Ovary (tissue), 9 donors: ENCODE data around the gene CSE1L. TPM values are rescaled to one million over a fixed set of nuclear protein-coding genes. Genes with fewer than 3 reads are reported as not detected.

Experiments
- DNase-seq, 5 donors: peaks; one replicate each; pipeline ENCODE4 v3.0.0-alpha.2; 2019 to 2020
- H3K27ac ChIP-seq, 2 donors: fragments of 200-600 bp; one replicate each; pipeline versions ENCODE4 v1.5.1 to v1.8.0; 2019 to 2022
- H3K27me3 ChIP-seq: fragments of 200-600 bp; one replicate; pipeline ENCODE4 v1.8.0; 2022
- H3K36me3 ChIP-seq: fragments of 200-600 bp; sonication (generic); one replicate; pipeline ENCODE4 v1.5.1; 2019
- H3K4me1 ChIP-seq: one replicate; pipeline ENCODE4 v1.8.1; 2013; ENCODE audit warnings: mild to moderate bottlenecking, moderate library complexity; ENCODE audit not compliant: insufficient read depth
- H3K4me3 ChIP-seq: fragments of 200-600 bp; sonication (generic); one replicate; pipeline ENCODE4 v1.5.1; 2017
- H3K9me3 ChIP-seq, 2 donors: fragments of 200-600 bp in 1 of 2; sonication (generic) in 1 of 2; one replicate each; pipeline versions ENCODE4 v1.5.1 to v1.8.1; 2013 to 2019; ENCODE audit warnings: mild to moderate bottlenecking in 1 of 2, moderate library complexity in 1 of 2
- EP300 ChIP-seq: sonication (generic); formaldehyde crosslinking; IDR thresholded peaks from one replicate; pipeline ENCODE4 v1.6.1; 2017; ENCODE audit warnings: antibody characterized with exemption
- POLR2A ChIP-seq: fragments of 450-650 bp; IDR thresholded peaks from one replicate; pipeline ENCODE4 v1.6.1; 2017; ENCODE audit warnings: antibody characterized with exemption, mild to moderate bottlenecking, moderate library complexity
- WGBS, 3 donors: extraction: QIAGEN DNeasy Blood & Tissue Kit in 1 of 3; methylation state at CpG; one replicate each; pipeline versions ENCODE4 v1.1.5 to v1.1.7; 2013 to 2017; 5-methylcytosine and 5-hydroxymethylcytosine counted together
- intact Hi-C, 4 donors: fragments of 100-400 bp; cut with DNase I; formaldehyde crosslinking; loops; one replicate each; pipeline versions ENCODE4 v1.11.0 to v1.15.1; 2022 to 2023
- polyA plus RNA-seq, 2 donors: library from polyadenylated mRNA; stranded (reverse); fragments of 200-250 nt in 1 of 2; fragments of 350-450 nt in 1 of 2; fragmentation: Illumina TruSeq in 1 of 2; extraction: RNeasy Lipid Tissue Mini Kit (QIAGEN cat#74804) in 1 of 2; gene quantifications; one replicate each; pipeline ENCODE4 v1.2.3, GENCODE V29; 2013 to 2014
- total RNA-seq, 7 donors: library from RNA; depleted of rRNA in 2 of 7; stranded (reverse); fragments of >200 nt in 2 of 7; fragmentation: NEBNext Ultra II Directional in 3 of 7; extraction: Animal tissue kit (Norgen Biotek cat#: 25700) in 3 of 7; gene quantifications; one replicate each; pipeline versions ENCODE4 v1.1.0 to v1.2.4, GENCODE V29; 2016 to 2023
- TF ChIP-seq, protein P1 (sequence below), 3 donors: fragments of 450-650 bp in 2 of 3; fragments of 200-600 bp in 1 of 3; IDR thresholded peaks; one replicate each; pipeline versions ENCODE4 v1.5.1 to v1.8.0; 2016 to 2022; ENCODE audit warnings: antibody characterized with exemption in 3 of 3, mild to moderate bottlenecking in 1 of 3
- donor health status: DM: no; HTN: no; CAD: no; lungs with moderate emphysema.
- donor health status: DM: no; HTN: no; CAD: no.
- donor health status: Bipolar disorder and iron deficiency.
- donor health status: DM: yes; HTN: yes; CAD: no.
- donor health status: DM: no; HTN: no; CAD: no.
- donor health status: DM: yes; HTN: yes; CAD: no.

The CSE1L gene
- total and polyA plus RNA-seq, 9 donors, result 23.3 to 55.4 (median 43.7) TPM

DNA sequence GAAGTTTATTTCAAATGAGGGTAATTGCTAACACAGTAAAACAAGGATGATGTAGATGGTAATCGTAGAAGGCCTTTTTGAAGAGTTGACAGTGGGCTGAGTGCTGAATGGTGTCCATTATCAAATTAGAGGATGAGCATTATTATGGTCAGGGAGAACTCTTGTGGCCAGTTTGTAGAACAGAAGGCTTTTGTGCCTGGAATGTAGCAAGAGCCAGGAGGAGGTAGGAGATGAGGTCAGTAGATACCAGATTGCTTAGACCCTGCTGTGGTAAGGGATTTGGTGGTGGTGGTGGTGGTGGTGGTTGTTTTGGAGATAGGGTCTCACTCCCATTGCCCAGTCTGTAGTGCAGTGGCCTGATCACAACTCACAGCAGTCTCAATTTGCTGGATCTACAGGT lies 6.2 kb downstream of the CSE1L start:
- no peaks in the 10 kb centered on the region for H3K27me3 ChIP-seq
- H3K4me1 ChIP-seq, result peaks cover 7% of the 10 kb centered on the region
- no peak overlapping the region for H3K27ac ChIP-seq
- DNase-seq, result no peak
- WGBS, 3 donors, result 90 to 93% (median 91%) methylated on average over 1 of the region's 1 CpG
- TF ChIP-seq POLR2A (no peak), EP300 (no peak)
- TF ChIP-seq, protein P1, sequence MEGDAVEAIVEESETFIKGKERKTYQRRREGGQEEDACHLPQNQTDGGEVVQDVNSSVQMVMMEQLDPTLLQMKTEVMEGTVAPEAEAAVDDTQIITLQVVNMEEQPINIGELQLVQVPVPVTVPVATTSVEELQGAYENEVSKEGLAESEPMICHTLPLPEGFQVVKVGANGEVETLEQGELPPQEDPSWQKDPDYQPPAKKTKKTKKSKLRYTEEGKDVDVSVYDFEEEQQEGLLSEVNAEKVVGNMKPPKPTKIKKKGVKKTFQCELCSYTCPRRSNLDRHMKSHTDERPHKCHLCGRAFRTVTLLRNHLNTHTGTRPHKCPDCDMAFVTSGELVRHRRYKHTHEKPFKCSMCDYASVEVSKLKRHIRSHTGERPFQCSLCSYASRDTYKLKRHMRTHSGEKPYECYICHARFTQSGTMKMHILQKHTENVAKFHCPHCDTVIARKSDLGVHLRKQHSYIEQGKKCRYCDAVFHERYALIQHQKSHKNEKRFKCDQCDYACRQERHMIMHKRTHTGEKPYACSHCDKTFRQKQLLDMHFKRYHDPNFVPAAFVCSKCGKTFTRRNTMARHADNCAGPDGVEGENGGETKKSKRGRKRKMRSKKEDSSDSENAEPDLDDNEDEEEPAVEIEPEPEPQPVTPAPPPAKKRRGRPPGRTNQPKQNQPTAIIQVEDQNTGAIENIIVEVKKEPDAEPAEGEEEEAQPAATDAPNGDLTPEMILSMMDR (IDR thresholded peaks at IDR 0.05), result no peak
- no peaks in the 10 kb centered on the region for H3K36me3 ChIP-seq
- intact Hi-C loops, result no loop called here
- no peak overlapping the region for H3K4me3 ChIP-seq
- H3K9me3 ChIP-seq, result no peaks in the 10 kb centered on the region

DNA sequence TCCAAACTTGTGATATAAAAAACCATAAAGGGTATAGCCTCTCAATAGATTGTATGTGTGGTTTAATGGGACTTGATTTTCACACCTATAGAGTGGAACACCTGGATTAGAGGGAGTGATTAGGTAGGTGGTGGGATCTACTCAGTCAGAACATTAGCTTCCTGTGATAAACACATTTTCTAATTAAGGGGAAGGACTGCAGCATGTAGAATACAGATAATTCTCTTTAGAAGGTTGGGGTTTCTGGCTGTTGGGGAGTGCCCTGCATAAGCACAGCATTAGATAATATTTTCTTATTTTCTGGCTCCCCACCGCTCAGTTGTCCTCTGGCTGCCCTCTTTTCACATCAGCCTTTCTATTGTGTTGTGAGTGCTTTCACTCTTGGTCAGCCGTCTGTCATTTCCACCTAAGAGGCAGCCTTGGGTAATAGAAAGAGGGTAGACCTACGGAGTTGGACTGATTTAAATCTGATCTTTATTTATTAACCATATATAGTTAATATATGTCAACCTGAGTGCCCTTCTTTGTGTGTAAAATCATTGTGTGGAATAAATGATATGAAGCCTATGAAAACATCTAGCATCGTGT lies 8.0 kb downstream of the CSE1L start:
- DNase-seq, result no peak
- Histone ChIP-seq H3K4me3 (no peak overlapping the region), H3K4me1 (peaks cover 5% of the 10 kb centered on the region), H3K9me3 (no peaks in the 10 kb centered on the region), H3K27ac (no peak overlapping the region), H3K27me3 (no peaks in the 10 kb centered on the region), H3K36me3 (no peaks in the 10 kb centered on the region)
- TF ChIP-seq, protein P1 (IDR thresholded peaks at IDR 0.05), result no peak
- no peak for TF ChIP-seq POLR2A
- no peak for TF ChIP-seq EP300
- intact Hi-C loops, result no loop called here
- WGBS, 3 donors, result 76 to 89% (median 79%) methylated on average over 4 of the region's 4 CpGs

DNA sequence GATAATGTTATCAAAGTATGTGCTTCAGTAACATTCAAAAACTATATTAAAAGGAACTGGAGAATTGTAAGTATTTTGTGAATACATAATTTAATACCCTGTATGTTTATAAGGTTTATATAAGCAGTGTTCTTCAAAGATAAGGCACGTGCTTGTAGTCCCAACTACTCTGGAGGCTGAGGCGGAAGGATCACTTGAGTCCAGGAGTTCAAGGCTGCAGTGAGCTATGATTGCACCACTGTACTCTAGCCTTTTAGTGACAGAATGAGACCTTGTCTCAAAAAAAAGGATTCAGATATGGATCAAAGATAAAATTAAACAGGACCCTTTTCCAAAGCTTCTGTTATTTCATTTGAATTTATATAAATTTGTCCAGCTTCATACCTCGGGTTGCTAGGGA lies 17.2 kb downstream of the CSE1L start:
- H3K36me3 ChIP-seq, result no peaks in the 10 kb centered on the region
- no peak overlapping the region for H3K27ac ChIP-seq
- DNase-seq, result no peak
- TF ChIP-seq POLR2A, result no peak
- TF ChIP-seq, protein P1 (IDR thresholded peaks at IDR 0.05), result no peak
- TF ChIP-seq EP300, result no peak
- intact Hi-C loops, result no loop called here
- 58 to 72% (median 64%) methylated on average over 3 of the region's 3 CpGs for WGBS, 3 donors
- no peak overlapping the region for H3K4me3 ChIP-seq
- H3K4me1 ChIP-seq, result no peaks in the 10 kb centered on the region
- no peaks in the 10 kb centered on the region for H3K9me3 ChIP-seq
- no peaks in the 10 kb centered on the region for H3K27me3 ChIP-seq

DNA sequence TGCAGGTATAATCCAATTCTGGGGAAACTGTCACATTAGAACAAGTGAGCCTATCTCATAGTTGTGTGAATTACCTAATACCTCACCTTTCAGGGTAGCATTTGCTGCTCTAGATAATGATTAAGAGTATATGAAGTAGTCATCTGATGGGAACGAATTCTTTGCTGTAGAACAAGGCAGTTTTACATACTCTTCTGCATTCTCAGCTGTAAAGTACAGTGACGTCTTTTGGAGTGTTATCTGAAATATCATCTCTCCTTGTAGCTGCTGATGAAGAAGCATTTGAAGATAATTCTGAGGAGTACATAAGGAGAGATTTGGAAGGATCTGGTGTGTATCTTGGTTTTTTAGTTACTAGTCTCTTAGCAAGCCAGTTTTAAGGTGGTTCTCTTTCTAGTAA lies 28.4 kb downstream of the CSE1L start:
- H3K27me3 ChIP-seq, result no peaks in the 10 kb centered on the region
- no peaks in the 10 kb centered on the region for H3K36me3 ChIP-seq
- TF ChIP-seq, protein P1 (IDR thresholded peaks at IDR 0.05), result no peak
- TF ChIP-seq POLR2A (no peak), EP300 (no peak)
- intact Hi-C loops, result no loop called here
- no peaks in the 10 kb centered on the region for H3K9me3 ChIP-seq
- no peak overlapping the region for H3K4me3 ChIP-seq
- no peaks in the 10 kb centered on the region for H3K4me1 ChIP-seq
- no peak for DNase-seq
- no peak overlapping the region for H3K27ac ChIP-seq
- 76 to 89% (median 84%) methylated on average over 2 of the region's 2 CpGs for WGBS, 3 donors
